ENCODE results near the gene ATP8A2.

The ATP8A2 gene

GRCh38 chr13:25633093-25633492 is 261.3 kb downstream of the ATP8A2 start:
- no peak for FAIRE-seq

GRCh38 chr13:25645681-25646080 is 273.9 kb downstream of the ATP8A2 start:
- no peak for FAIRE-seq

GRCh38 chr13:25649001-25649633 is 277.3 kb downstream of the ATP8A2 start:
- FAIRE-seq, result no peak

- no peak for FAIRE-seq
Measured at GRCh38 chr13:25652764-25653163, 281.0 kb downstream of the ATP8A2 start.

GRCh38 chr13:25654322-25654721 is 282.5 kb downstream of the ATP8A2 start:
- FAIRE-seq, result no peak

GRCh38 chr13:25657157-25657556 is 285.4 kb downstream of the ATP8A2 start:
- no peak for FAIRE-seq

GRCh38 chr13:25659091-25659795 is 287.5 kb downstream of the ATP8A2 start:
- FAIRE-seq, result no peak

- FAIRE-seq, result no peak
Measured at GRCh38 chr13:25660996-25661395, 289.2 kb downstream of the ATP8A2 start.

- no peak for FAIRE-seq
Measured at GRCh38 chr13:25662516-25662915, 290.7 kb downstream of the ATP8A2 start.

- no peak for FAIRE-seq
Measured at GRCh38 chr13:25668345-25668744, 296.6 kb downstream of the ATP8A2 start.

- FAIRE-seq, result no peak
Measured at GRCh38 chr13:25673711-25674110, 301.9 kb downstream of the ATP8A2 start.

- FAIRE-seq, result no peak
Measured at GRCh38 chr13:25674371-25674770, 302.6 kb downstream of the ATP8A2 start.

GRCh38 chr13:25675060-25675459 is 303.3 kb downstream of the ATP8A2 start:
- no peak for FAIRE-seq

GRCh38 chr13:25677956-25678355 is 306.2 kb downstream of the ATP8A2 start:
- no peak for FAIRE-seq

- no peak for FAIRE-seq
Measured at GRCh38 chr13:25678398-25678797, 306.6 kb downstream of the ATP8A2 start.

- no peak for FAIRE-seq
Measured at GRCh38 chr13:25679159-25679558, 307.4 kb downstream of the ATP8A2 start.

GRCh38 chr13:25679936-25680335 is 308.2 kb downstream of the ATP8A2 start:
- no peak for FAIRE-seq

GRCh38 chr13:25682276-25682675 is 310.5 kb downstream of the ATP8A2 start:
- no peak for FAIRE-seq

- FAIRE-seq, result no peak
Measured at GRCh38 chr13:25683056-25683455, 311.3 kb downstream of the ATP8A2 start.

GRCh38 chr13:25683662-25684370 is 312.0 kb downstream of the ATP8A2 start:
- FAIRE-seq, result no peak

GRCh38 chr13:25684491-25684890 is 312.7 kb downstream of the ATP8A2 start:
- no peak for FAIRE-seq

GRCh38 chr13:25686831-25687470 is 315.2 kb downstream of the ATP8A2 start:
- no peak for FAIRE-seq

- FAIRE-seq, result no peak
Measured at GRCh38 chr13:25687471-25688225, 315.9 kb downstream of the ATP8A2 start.

All from islet of Langerhans (tissue), 1 donor.